Astrocyte (in vitro differentiated cells and primary cell): ENCODE data around the gene MYOD1. TPM values are rescaled to one million over a fixed set of nuclear protein-coding genes. Genes with fewer than 3 reads are reported as not detected.

Experiments used
- DNase-seq: peaks from one replicate; pipeline ENCODE4 v3.0.0-alpha.2; 2010; ENCODE audit warnings: low read depth
- FAIRE-seq: peaks from 2 replicates; lab custom pipeline; 2011; peaks lifted over from hg19 to GRCh38; lab: Jason Lieb, UNC
- H2AFZ ChIP-seq: 2 replicates; pipeline ENCODE4 v1.6.0; 2012; ENCODE audit warnings: low read depth, low read length, inconsistent platforms
- H3K27ac ChIP-seq: 2 replicates; pipeline ENCODE4 v1.5.1; 2011; ENCODE audit warnings: low read depth, low read length, inconsistent platforms
- H3K27me3 ChIP-seq: 2 replicates; pipeline ENCODE4 v1.6.0; 2011; ENCODE audit warnings: low read length, inconsistent platforms; ENCODE audit not compliant: insufficient read depth
- H3K36me3 ChIP-seq: 2 replicates; pipeline ENCODE4 v1.5.1; 2011; ENCODE audit warnings: low read length, inconsistent platforms; ENCODE audit not compliant: insufficient read depth
- H3K4me1 ChIP-seq: 2 replicates; pipeline ENCODE4 v1.5.1; 2011; ENCODE audit warnings: low read length, inconsistent platforms; ENCODE audit not compliant: insufficient read depth
- H3K4me2 ChIP-seq: 2 replicates; pipeline ENCODE4 v1.6.0; 2012; ENCODE audit warnings: low read length, inconsistent platforms
- H3K4me3 ChIP-seq: 2 replicates; pipeline ENCODE4 v1.5.1; 2011; ENCODE audit warnings: low read depth, mild to moderate bottlenecking, low read length, inconsistent platforms; ENCODE audit not compliant: insufficient read depth
- H3K79me2 ChIP-seq: 2 replicates; pipeline ENCODE4 v1.6.0; 2012; ENCODE audit warnings: mild to moderate bottlenecking, low read length, inconsistent platforms; ENCODE audit not compliant: insufficient read depth
- H3K9ac ChIP-seq: 2 replicates; pipeline ENCODE4 v1.6.0; 2012; ENCODE audit warnings: mild to moderate bottlenecking, low read length, inconsistent platforms
- H3K9me3 ChIP-seq: 2 replicates; pipeline ENCODE4 v1.5.1; 2012; ENCODE audit warnings: low read depth, mild to moderate bottlenecking, low read length, inconsistent platforms; ENCODE audit not compliant: insufficient read depth
- H4K20me1 ChIP-seq: 2 replicates; pipeline ENCODE4 v1.6.0; 2012; ENCODE audit warnings: low read length, inconsistent platforms; ENCODE audit not compliant: insufficient read depth
- H3K27ac Mint-ChIP-seq: one replicate; pipeline ENCODE4 v1.8.0; 2021; ENCODE audit warnings: mild to moderate bottlenecking, mixed read lengths; ENCODE audit not compliant: unreplicated experiment
- H3K27me3 Mint-ChIP-seq: one replicate; pipeline ENCODE4 v1.8.0; 2021; ENCODE audit warnings: low read depth, mixed read lengths; ENCODE audit not compliant: unreplicated experiment
- H3K36me3 Mint-ChIP-seq: one replicate; pipeline ENCODE4 v1.8.0; 2021; ENCODE audit warnings: low read depth, mixed read lengths; ENCODE audit not compliant: unreplicated experiment
- H3K4me1 Mint-ChIP-seq: one replicate; pipeline ENCODE4 v1.8.0; 2021; ENCODE audit warnings: low read depth, mixed read lengths; ENCODE audit not compliant: unreplicated experiment
- H3K4me3 Mint-ChIP-seq: one replicate; pipeline ENCODE4 v1.8.0; 2021; ENCODE audit warnings: mild to moderate bottlenecking, moderate library complexity, mixed read lengths; ENCODE audit not compliant: unreplicated experiment
- H3K9me3 Mint-ChIP-seq: one replicate; pipeline ENCODE4 v1.8.0; 2021; ENCODE audit warnings: mild to moderate bottlenecking, mixed read lengths; ENCODE audit not compliant: unreplicated experiment
- CTCF ChIP-seq: IDR thresholded peaks from 2 replicates; pipeline ENCODE4 v1.5.1; 2011; ENCODE audit warnings: low read depth, mild to moderate bottlenecking, inconsistent platforms, low read length, moderate library complexity; ENCODE audit not compliant: insufficient read depth
- EZH2 ChIP-seq: IDR thresholded peaks from 2 replicates; pipeline ENCODE4 v1.6.1; 2012; ENCODE audit warnings: mild to moderate bottlenecking, low read length, inconsistent platforms; ENCODE audit not compliant: insufficient read depth
- total RNA-seq: library from RNA; stranded (reverse); gene quantifications from 2 replicates; pipeline ENCODE4 v1.2.1, GENCODE V29; 2021

The MYOD1 gene
- total RNA-seq, 1 donor from 2014 or later, result not detected

DNA sequence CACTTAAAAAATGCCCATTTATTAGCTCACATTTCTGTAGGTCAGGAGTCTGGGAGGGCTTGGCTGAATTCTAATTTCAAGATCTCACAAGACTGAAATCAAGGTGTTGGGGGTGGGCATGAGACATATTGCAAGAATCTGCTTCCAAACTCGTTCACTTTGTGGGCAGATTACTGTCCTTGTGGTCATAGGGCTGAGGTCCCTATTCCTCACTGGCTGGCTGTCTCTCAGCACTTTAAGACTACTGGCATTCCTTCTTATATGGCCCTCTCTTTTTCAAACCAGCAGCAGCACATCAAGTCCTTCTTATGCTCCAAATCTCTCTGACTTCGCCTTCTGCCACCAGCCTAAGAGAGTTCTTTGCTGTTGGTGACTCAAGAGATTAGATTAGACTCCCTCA lies 27.8 kb upstream of the MYOD1 start:
- no peaks in the 10 kb centered on the region for H3K79me2 ChIP-seq
- H3K9ac ChIP-seq, result no peak overlapping the region
- no peak overlapping the region for H3K27ac Mint-ChIP-seq
- no peak for DNase-seq
- no peaks in the 10 kb centered on the region for H3K4me1 Mint-ChIP-seq
- H4K20me1 ChIP-seq, result no peaks in the 10 kb centered on the region
- no peak overlapping the region for H2AFZ ChIP-seq
- TF ChIP-seq CTCF, result no peak
- no peak for TF ChIP-seq EZH2
- no peaks in the 10 kb centered on the region for H3K36me3 Mint-ChIP-seq
- H3K27ac ChIP-seq, result no peak overlapping the region
- H3K4me3 Mint-ChIP-seq, result no peak overlapping the region
- peaks cover 5% of the 10 kb centered on the region for H3K9me3 Mint-ChIP-seq
- no peaks in the 10 kb centered on the region for H3K36me3 ChIP-seq
- no peak for FAIRE-seq
- no peak overlapping the region for H3K4me2 ChIP-seq
- H3K4me3 ChIP-seq, result no peak overlapping the region
- no peaks in the 10 kb centered on the region for H3K4me1 ChIP-seq
- peaks cover 45% of the 10 kb centered on the region for H3K27me3 Mint-ChIP-seq
- H3K27me3 ChIP-seq, result peaks cover 29% of the 10 kb centered on the region
- no peaks in the 10 kb centered on the region for H3K9me3 ChIP-seq

DNA sequence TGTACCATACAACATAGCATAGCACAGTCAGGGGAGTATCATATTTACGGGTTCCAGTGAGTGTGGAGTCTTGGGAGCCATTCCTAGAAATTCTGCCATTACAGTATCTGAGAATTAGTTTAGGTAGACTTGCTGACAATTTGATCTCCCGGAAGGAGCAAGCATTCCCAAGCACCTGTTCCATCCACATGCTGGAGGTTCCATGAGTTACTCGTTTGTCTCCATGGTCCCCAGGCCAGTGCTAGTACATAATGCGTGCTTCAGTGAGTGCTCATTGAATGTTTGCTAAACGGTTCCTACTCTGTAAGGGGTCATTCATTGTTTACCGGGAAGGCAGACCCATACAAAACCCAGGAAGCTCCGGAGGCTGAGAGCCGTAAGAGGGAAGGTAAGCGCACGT lies 27.4 kb upstream of the MYOD1 start:
- Histone ChIP-seq H3K4me3 (no peak overlapping the region), H3K27ac (no peak overlapping the region), H3K9me3 (no peaks in the 10 kb centered on the region), H4K20me1 (no peaks in the 10 kb centered on the region), H3K4me1 (no peaks in the 10 kb centered on the region), H2AFZ (no peak overlapping the region), H3K27me3 (peaks cover 31% of the 10 kb centered on the region), H3K79me2 (no peaks in the 10 kb centered on the region), H3K9ac (no peak overlapping the region), H3K4me2 (no peak overlapping the region), H3K36me3 (no peaks in the 10 kb centered on the region)
- Mint-ChIP-seq H3K4me1 (no peaks in the 10 kb centered on the region), H3K4me3 (no peak overlapping the region), H3K27me3 (peaks cover 46% of the 10 kb centered on the region), H3K27ac (no peak overlapping the region), H3K9me3 (peaks cover 5% of the 10 kb centered on the region), H3K36me3 (no peaks in the 10 kb centered on the region)
- DNase-seq, result no peak
- TF ChIP-seq CTCF (no peak), EZH2 (no peak)
- no peak for FAIRE-seq

- H2AFZ ChIP-seq, result no peak overlapping the region
- H3K4me3 Mint-ChIP-seq, result no peak overlapping the region
- no peaks in the 10 kb centered on the region for H3K4me1 Mint-ChIP-seq
- H3K4me2 ChIP-seq, result no peak overlapping the region
- no peaks in the 10 kb centered on the region for H3K4me1 ChIP-seq
- no peak overlapping the region for H3K27ac Mint-ChIP-seq
- no peaks in the 10 kb centered on the region for H3K36me3 ChIP-seq
- H3K36me3 Mint-ChIP-seq, result no peaks in the 10 kb centered on the region
- no peaks in the 10 kb centered on the region for H3K9me3 ChIP-seq
- H3K9me3 Mint-ChIP-seq, result peaks cover 4% of the 10 kb centered on the region
- DNase-seq, result no peak
- peaks cover 31% of the 10 kb centered on the region for H3K27me3 ChIP-seq
- H4K20me1 ChIP-seq, result no peaks in the 10 kb centered on the region
- H3K9ac ChIP-seq, result no peak overlapping the region
- H3K27ac ChIP-seq, result no peak overlapping the region
- no peak for FAIRE-seq
- H3K27me3 Mint-ChIP-seq, result peaks cover 49% of the 10 kb centered on the region
- no peak overlapping the region for H3K4me3 ChIP-seq
- H3K79me2 ChIP-seq, result no peaks in the 10 kb centered on the region
- TF ChIP-seq CTCF, result no peak
- TF ChIP-seq EZH2, result no peak
Observed at GRCh38 chr11:17692931-17693330, 26.4 kb upstream of the MYOD1 start.
